Lung (tissue), 12 donors: ENCODE measurements around the gene MTRFR. TPM values are rescaled to one million over a fixed set of nuclear protein-coding genes. Genes with fewer than 3 reads are reported as not detected.

Experiments used
- ATAC-seq: fragments of 200-7000 bp; cut with Tn5 transposase; one replicate; pipeline ENCODE4 v1.9.1; 2020; ENCODE audit warnings: moderate number of reproducible peaks; ENCODE audit not compliant: insufficient read depth, low FRiP score
- DNase-seq, 3 donors: peaks; one replicate each; pipeline ENCODE4 v3.0.0-alpha.2; 2013 to 2017
- H3K27ac ChIP-seq, 2 donors: one replicate each; pipeline ENCODE4 v1.5.1; 2013; ENCODE audit warnings: mild to moderate bottlenecking in 2 of 2, moderate library complexity in 2 of 2, control low read depth in 1 of 2, inconsistent platforms in 1 of 2, low read depth in 1 of 2, low read length in 1 of 2
- H3K27me3 ChIP-seq, 3 donors: one replicate each; pipeline ENCODE4 v1.5.1; 2013; ENCODE audit warnings: low read length in 2 of 3; ENCODE audit not compliant: control insufficient read depth in 3 of 3, insufficient read depth in 3 of 3
- H3K36me3 ChIP-seq, 4 donors: one replicate each; pipeline ENCODE4 v1.5.1; 2013; ENCODE audit warnings: low read length in 4 of 4, mild to moderate bottlenecking in 1 of 4, moderate library complexity in 1 of 4; ENCODE audit not compliant: control insufficient read depth in 4 of 4, insufficient read depth in 4 of 4
- H3K4me1 ChIP-seq, 5 donors: one replicate each; pipeline ENCODE4 v1.5.1; 2013; ENCODE audit warnings: low read length in 5 of 5, mild to moderate bottlenecking in 2 of 5, moderate library complexity in 1 of 5; ENCODE audit not compliant: control insufficient read depth in 5 of 5, insufficient read depth in 5 of 5
- H3K4me3 ChIP-seq: one replicate; pipeline ENCODE4 v1.5.1; 2013; ENCODE audit warnings: mild to moderate bottlenecking, control low read depth, moderate library complexity
- H3K9ac ChIP-seq, 2 donors: one replicate each; pipeline ENCODE4 v1.5.1; 2013; ENCODE audit warnings: low read length in 2 of 2, control low read depth in 1 of 2; ENCODE audit not compliant: insufficient read depth in 1 of 2
- H3K9me3 ChIP-seq, 4 donors: one replicate each; pipeline ENCODE4 v1.5.1; 2013; ENCODE audit warnings: low read length in 3 of 4, mild to moderate bottlenecking in 1 of 4, moderate library complexity in 1 of 4; ENCODE audit not compliant: control insufficient read depth in 4 of 4, insufficient read depth in 3 of 4
- WGBS, 2 donors: extraction: QIAGEN DNeasy Blood & Tissue Kit; methylation state at CpG; one replicate each; pipeline ENCODE4 v1.1.7; 2013; 5-methylcytosine and 5-hydroxymethylcytosine counted together
- polyA plus RNA-seq, 2 donors: library from polyadenylated mRNA; stranded (reverse); fragments of 200-250 nt; gene quantifications; one replicate each; pipeline ENCODE4 v1.2.1, GENCODE V29; 2013
- total RNA-seq, 2 donors: library from RNA; depleted of rRNA in 1 of 2; stranded (reverse); fragments of >200 nt in 1 of 2; gene quantifications; one replicate each; pipeline ENCODE4 v1.2.1, GENCODE V29; 2014 to 2021
- TF ChIP-seq, protein P1 (sequence below): IDR thresholded peaks from 2 replicates; pipeline ENCODE4 v1.5.1; 2012; ENCODE audit warnings: mild to moderate bottlenecking; ENCODE audit errors: control extremely low read depth, extremely low read depth
- donor health status: control.
- donor health status: control.
- donor health status: Bipolar disorder and iron deficiency.
- donor health status: healthy.
- donor health status: DM: yes; HTN: yes; CAD: no.

Gene MTRFR
- total and polyA plus RNA-seq, 4 donors, result 8.8 to 21.6 (median 16.3) TPM

DNA sequence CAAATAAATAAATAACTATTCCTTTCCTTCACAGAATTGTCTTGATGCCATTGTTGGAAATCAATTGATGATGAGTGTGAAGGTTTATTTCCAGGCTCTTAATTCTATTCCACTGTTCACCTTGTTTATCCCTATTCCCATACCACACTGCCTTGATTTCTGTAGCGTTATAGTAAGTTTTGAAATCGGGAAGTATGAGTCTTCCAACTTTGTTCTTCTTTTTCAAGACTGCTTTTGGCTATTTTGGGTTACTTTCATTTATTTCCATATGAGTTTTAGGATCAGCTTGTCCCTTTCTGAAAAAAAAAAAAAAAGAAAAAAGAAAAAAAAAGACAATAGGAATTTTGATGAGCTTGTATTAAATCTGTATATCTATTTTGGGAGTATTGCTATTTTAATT is 47.7 kb downstream of the MTRFR start:
- Histone ChIP-seq H3K4me1 (no peaks in the 10 kb centered on the region), H3K36me3 (no peaks in the 10 kb centered on the region), H3K27ac (no peak overlapping the region), H3K9me3 (no peaks in the 10 kb centered on the region), H3K27me3 (no peaks in the 10 kb centered on the region), H3K9ac (no peak overlapping the region), H3K4me3 (no peak overlapping the region)
- WGBS, 2 donors, result 41 to 67% methylated on average over 2 of the region's 2 CpGs
- DNase-seq (no peak), ATAC-seq (no peak)
- TF ChIP-seq, protein P1, sequence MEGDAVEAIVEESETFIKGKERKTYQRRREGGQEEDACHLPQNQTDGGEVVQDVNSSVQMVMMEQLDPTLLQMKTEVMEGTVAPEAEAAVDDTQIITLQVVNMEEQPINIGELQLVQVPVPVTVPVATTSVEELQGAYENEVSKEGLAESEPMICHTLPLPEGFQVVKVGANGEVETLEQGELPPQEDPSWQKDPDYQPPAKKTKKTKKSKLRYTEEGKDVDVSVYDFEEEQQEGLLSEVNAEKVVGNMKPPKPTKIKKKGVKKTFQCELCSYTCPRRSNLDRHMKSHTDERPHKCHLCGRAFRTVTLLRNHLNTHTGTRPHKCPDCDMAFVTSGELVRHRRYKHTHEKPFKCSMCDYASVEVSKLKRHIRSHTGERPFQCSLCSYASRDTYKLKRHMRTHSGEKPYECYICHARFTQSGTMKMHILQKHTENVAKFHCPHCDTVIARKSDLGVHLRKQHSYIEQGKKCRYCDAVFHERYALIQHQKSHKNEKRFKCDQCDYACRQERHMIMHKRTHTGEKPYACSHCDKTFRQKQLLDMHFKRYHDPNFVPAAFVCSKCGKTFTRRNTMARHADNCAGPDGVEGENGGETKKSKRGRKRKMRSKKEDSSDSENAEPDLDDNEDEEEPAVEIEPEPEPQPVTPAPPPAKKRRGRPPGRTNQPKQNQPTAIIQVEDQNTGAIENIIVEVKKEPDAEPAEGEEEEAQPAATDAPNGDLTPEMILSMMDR, result no peak

DNA sequence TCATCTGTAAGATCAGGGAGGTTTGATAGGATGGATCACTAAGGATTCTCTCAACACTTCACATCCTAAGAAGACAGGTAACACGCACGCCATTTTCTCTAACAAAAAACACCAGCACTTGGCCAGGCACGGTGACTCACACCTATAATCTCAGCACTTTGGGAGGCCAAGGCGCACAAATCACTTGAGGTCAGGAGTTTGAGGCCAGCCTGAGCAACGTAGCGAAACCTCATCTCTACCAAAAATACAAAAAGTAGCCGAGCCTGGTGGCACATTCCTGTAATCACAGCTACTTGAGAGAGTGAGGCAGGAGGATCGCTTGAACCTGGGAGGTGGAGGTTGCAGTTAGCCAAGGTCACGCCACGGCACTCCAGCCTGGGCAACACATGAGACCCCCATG is 48.9 kb downstream of the MTRFR start:
- no peaks in the 10 kb centered on the region for H3K27me3 ChIP-seq
- 87 to 92% methylated on average over 10 of the region's 10 CpGs for WGBS, 2 donors
- no peak overlapping the region for H3K4me3 ChIP-seq
- H3K9me3 ChIP-seq, result no peaks in the 10 kb centered on the region
- H3K9ac ChIP-seq, result peak overlapping the region in 1 of 2 donors; percentile 25
- H3K36me3 ChIP-seq, result no peaks in the 10 kb centered on the region
- no peak overlapping the region for H3K27ac ChIP-seq
- DNase-seq (no peak), ATAC-seq (no peak)
- no peaks in the 10 kb centered on the region for H3K4me1 ChIP-seq
- TF ChIP-seq, protein P1, result no peak

DNA sequence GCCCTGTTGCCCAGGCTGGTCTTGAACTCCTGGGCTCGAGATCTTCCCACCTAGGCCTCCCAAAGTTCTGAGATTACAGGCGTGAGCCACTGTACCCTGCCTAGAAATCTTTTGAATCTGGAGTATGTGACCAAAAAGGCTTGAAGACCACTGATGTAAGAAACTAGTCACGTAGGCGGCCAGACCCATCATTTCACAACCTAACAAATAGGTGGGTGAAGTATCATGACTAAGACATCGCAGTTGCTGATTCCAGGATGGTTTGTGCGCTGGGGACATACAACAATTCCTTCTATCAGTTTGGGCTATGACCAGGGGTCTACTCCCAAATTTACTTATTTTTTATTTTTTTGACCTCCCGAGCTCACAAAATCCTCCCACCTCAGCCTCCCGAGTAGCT is 50.2 kb downstream of the MTRFR start:
- no peak for ATAC-seq
- Histone ChIP-seq H3K9ac (no peak overlapping the region), H3K27ac (no peak overlapping the region), H3K36me3 (no peaks in the 10 kb centered on the region), H3K27me3 (no peaks in the 10 kb centered on the region), H3K9me3 (no peaks in the 10 kb centered on the region), H3K4me1 (no peaks in the 10 kb centered on the region), H3K4me3 (no peak overlapping the region)
- DNase-seq, result no peak
- 93 to 95% methylated on average over 8 of the region's 8 CpGs for WGBS, 2 donors
- TF ChIP-seq, protein P1, result no peak

DNA sequence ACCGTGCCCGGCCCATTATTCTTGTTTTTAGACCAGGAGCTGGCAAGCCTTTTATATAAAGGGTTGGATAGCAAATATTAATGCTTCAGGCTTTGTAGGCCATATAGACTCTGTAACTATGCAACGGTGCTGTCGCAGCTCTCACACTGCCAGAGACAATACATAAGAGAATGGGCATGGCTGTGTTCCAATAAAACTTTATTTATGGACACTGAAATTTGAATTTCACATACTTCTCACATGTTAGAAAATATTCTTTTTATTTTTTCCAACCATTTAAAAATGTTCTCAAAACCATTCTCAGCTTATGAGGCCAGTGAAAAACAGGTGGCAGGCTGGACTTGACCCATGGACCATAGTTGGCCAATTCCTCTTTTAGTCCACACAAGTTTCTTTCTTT is 51.4 kb downstream of the MTRFR start:
- H3K9me3 ChIP-seq, result no peaks in the 10 kb centered on the region
- no peak for DNase-seq
- no peaks in the 10 kb centered on the region for H3K36me3 ChIP-seq
- TF ChIP-seq, protein P1, result no peak
- WGBS, 2 donors, result 98% methylated on average over 4 of the region's 4 CpGs
- no peak for ATAC-seq
- no peak overlapping the region for H3K9ac ChIP-seq
- H3K27ac ChIP-seq, result no peak overlapping the region
- no peaks in the 10 kb centered on the region for H3K4me1 ChIP-seq
- no peak overlapping the region for H3K4me3 ChIP-seq
- H3K27me3 ChIP-seq, result no peaks in the 10 kb centered on the region
